ENCODE measurements around the gene PCDHGA7.

GRCh38 chr5:141369994-141370848, 12.3 kb upstream of the PCDHGA7 start, which contains the start of gene PCDHGB3:
- no peak for TF ChIP-seq EZH2 (IDR thresholded peaks at IDR 0.05)
- no peak for TF ChIP-seq POLR2AphosphoS5 (IDR thresholded peaks at IDR 0.05; ENCODE audit: borderline replicate concordance, low read depth, low read length)

Measured in SK-N-MC (cell line).